ENCODE measurements around the gene AKR1E2.

The AKR1E2 gene

GRCh38 chr10:4784667-4785333 is 41.2 kb upstream of the AKR1E2 start:
- no peak for DNase-seq (ENCODE audit: low read depth)
- H3K4me3 ChIP-seq (ENCODE audit: low read length): no peak overlapping the region
- no peak for TF ChIP-seq CTCF (conservative IDR thresholded peaks at IDR 0.05; ENCODE audit: low read depth, low read length)

GRCh38 chr10:4786043-4786839 is 39.8 kb upstream of the AKR1E2 start:
- no peak overlapping the region for H3K4me3 ChIP-seq (ENCODE audit: low read length)
- no peak for TF ChIP-seq CTCF (conservative IDR thresholded peaks at IDR 0.05; ENCODE audit: low read depth, low read length)
- DNase-seq (ENCODE audit: low read depth): no peak

DNA sequence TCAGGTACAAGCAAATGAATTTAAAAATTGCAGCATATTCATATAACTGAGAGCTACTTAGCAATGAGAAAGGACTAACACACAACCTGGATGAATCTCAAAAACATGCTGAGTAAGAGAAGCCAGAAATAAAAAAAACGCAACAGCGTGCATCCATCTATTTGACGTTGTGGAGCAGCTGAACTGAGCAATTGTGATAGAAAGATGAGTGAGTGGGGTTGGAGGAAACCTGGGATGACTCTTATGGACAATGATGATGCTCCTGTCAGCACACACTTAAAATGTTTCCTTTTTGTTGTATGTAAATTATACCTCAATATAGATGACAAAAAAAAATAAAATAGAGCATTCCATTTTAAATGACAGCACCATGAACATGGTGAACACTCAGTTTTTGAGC is 36.0 kb upstream of the AKR1E2 start:
- DNase-seq (ENCODE audit: low read depth): no peak
- H3K4me3 ChIP-seq (ENCODE audit: low read length): no peak overlapping the region
- no peak for TF ChIP-seq CTCF (conservative IDR thresholded peaks at IDR 0.05; ENCODE audit: low read depth, low read length)

GRCh38 chr10:4790922-4791321 is 35.1 kb upstream of the AKR1E2 start:
- no peak for DNase-seq (ENCODE audit: low read depth)
- TF ChIP-seq CTCF (conservative IDR thresholded peaks at IDR 0.05; ENCODE audit: low read depth, low read length): no peak
- H3K4me3 ChIP-seq (ENCODE audit: low read length): no peak overlapping the region

- DNase-seq (ENCODE audit: low read depth): no peak
- no peak for TF ChIP-seq CTCF (conservative IDR thresholded peaks at IDR 0.05; ENCODE audit: low read depth, low read length)
- no peak overlapping the region for H3K4me3 ChIP-seq (ENCODE audit: low read length)
These were observed 33.6 kb upstream of the AKR1E2 start for GRCh38 chr10:4792381-4792780.

DNA sequence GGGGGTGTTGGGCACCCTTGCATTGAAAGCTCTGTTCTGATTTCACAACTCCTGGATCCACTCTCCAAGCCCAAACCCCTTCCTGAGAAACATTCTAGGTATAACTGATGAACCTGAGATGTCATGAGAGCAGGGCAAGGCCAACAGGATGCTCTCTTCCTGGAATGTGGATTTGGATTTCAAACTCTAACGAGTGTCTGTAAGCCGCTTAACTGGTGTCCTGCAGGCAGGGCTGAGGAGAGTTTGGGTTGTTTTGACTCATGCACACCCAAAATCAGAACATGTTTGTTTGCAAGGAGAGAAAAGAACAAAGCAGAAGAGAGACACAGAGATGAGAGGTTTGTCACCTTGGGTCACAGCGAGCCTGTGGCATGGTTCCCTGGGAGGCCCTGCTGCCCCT is 24.6 kb upstream of the AKR1E2 start:
- no peak for DNase-seq (ENCODE audit: low read depth)
- no peak overlapping the region for H3K4me3 ChIP-seq (ENCODE audit: low read length)
- TF ChIP-seq CTCF (conservative IDR thresholded peaks at IDR 0.05; ENCODE audit: low read depth, low read length): no peak
